NB4 (cell line): Measurements from ENCODE around the gene VAV3.

Experiments
- CTCF ChIP-seq: IDR thresholded peaks from one replicate; pipeline ENCODE4 v1.5.1; 2012; ENCODE audit warnings: low read depth, low read length
- POLR2A ChIP-seq: IDR thresholded peaks from 2 replicates; pipeline ENCODE4 v1.6.1; 2011; ENCODE audit warnings: mild to moderate bottlenecking; ENCODE audit not compliant: insufficient read length; ENCODE audit errors: extremely low read depth
- TF ChIP-seq, protein P1 (sequence below): IDR thresholded peaks from 2 replicates; pipeline ENCODE4 v1.6.1; 2011; ENCODE audit warnings: low read depth, low read length

GRCh38 chr1:107829036-107829770, 135.8 kb downstream of the VAV3 start:
- TF ChIP-seq CTCF: no peak
- TF ChIP-seq, protein P1, sequence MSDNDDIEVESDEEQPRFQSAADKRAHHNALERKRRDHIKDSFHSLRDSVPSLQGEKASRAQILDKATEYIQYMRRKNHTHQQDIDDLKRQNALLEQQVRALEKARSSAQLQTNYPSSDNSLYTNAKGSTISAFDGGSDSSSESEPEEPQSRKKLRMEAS: no peak
- no peak for TF ChIP-seq POLR2A
